HUES48 (cell line): ENCODE results near the gene SIX5.
A peak's percentile ranks its signal among the peaks of the same experiment; 100 is the strongest.

Experiments
- H3K27ac ChIP-seq: one replicate; pipeline ENCODE4 v1.7.0; 2013; ENCODE audit warnings: low read depth, low read length, inconsistent platforms
- H3K27me3 ChIP-seq: 2 replicates; pipeline ENCODE4 v1.6.1; 2013; ENCODE audit warnings: mild to moderate bottlenecking, low read length; ENCODE audit not compliant: control insufficient read depth, insufficient read depth
- H3K36me3 ChIP-seq: 2 replicates; pipeline ENCODE4 v1.6.1; 2013; ENCODE audit warnings: low read length; ENCODE audit not compliant: control insufficient read depth, insufficient read depth
- H3K4me1 ChIP-seq: 2 replicates; pipeline ENCODE4 v1.6.1; 2013; ENCODE audit warnings: mild to moderate bottlenecking, low read length; ENCODE audit not compliant: control insufficient read depth, insufficient read depth
- H3K4me3 ChIP-seq: 2 replicates; pipeline ENCODE4 v1.5.1; 2013; ENCODE audit warnings: mild to moderate bottlenecking, low read depth, low read length
- H3K9ac ChIP-seq: 2 replicates; pipeline ENCODE4 v1.6.1; 2013; ENCODE audit warnings: mild to moderate bottlenecking, low read depth, low read length, moderate library complexity
- H3K9me3 ChIP-seq: 2 replicates; pipeline ENCODE4 v1.6.1; 2013; ENCODE audit warnings: low read length; ENCODE audit not compliant: control insufficient read depth, insufficient read depth

SIX5 gene

DNA sequence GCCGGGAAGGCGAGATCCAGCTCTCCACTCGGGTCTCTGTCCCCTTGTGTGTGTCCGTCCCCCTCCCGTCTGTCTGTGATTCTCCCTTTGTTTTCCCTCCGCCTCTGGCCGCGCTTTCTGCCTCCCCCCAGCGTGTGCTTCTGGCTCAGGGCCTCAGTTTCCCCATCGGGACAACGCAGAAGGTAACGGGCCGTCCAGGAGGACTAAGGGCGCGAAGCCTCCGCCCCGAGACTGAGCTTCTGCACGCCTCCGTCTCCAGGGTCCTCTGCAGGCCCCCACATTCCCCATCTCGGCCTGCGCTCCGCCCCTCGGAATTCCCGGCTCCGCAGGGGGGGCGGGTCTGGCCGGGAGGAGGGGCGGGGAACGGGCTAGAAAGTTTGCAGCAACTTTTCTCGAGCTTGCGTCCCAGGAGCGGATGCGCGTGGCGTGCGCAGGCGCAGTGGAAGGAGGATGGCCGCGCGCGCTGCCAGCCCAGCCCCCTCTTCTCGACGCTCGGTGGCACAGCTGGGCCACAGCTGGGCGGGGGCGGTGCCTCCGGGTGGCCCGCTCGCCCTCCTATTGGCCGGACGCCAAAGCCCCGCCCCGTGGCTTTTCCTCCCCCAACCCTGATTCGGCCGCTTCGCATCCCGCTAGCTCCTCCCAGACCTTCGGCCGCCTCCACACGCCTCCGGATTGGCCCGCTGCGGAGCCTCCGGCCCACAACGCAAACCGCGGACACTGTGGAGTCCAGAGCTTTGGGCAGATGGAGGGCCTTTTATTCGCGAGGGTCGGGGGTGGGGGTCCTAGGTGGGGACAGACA, at the start of gene SIX5:
Gene SIX5 (minus strand): TSS at position 269 of the 799 bp plus-strand sequence. CDS start 408 bp downstream, outside the sequence.
- Histone ChIP-seq H3K9me3 (no peaks in the 10 kb centered on the region), H3K4me3 (peak within 1 kb of the TSS; percentile 91), H3K27ac (peak within 1 kb of the TSS; percentile 99), H3K9ac (peak within 1 kb of the TSS; percentile 96), H3K4me1 (peaks cover 31% of the 10 kb centered on the region), H3K36me3 (no peaks in the 10 kb centered on the region), H3K27me3 (no peaks in the 10 kb centered on the region)

DNA sequence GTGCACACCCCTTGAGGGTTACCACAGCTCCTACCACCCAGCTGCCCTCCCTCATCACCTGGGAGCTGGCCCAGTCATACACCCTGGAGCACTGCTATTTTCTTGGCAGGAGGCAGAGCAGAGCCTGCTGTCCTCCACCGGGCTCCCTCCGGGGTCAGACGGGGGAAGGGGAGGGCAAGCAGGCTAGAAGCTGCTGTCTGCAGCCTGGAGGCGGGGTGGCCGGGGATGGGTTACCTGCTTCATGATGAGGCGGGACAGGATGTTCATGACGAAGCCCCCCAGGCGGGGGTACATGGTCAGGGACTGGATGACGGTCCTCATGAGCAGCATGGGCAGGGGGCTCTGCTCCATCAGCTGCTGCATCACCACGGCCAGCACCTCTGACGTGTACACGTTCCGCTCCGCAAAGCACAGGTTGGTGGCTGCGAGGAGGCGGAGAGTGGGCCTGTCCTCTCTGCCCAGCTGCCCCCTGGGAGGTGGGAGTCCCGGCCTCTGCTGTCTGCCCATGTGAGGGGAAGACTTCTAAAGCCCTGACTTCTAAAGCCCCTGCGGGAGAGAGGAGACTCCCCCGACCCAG, 48.8 kb upstream of the SIX5 start:
- no peaks in the 10 kb centered on the region for H3K27me3 ChIP-seq
- H3K36me3 ChIP-seq: peaks cover 29% of the 10 kb centered on the region
- no peak overlapping the region for H3K4me3 ChIP-seq
- no peak overlapping the region for H3K9ac ChIP-seq
- no peaks in the 10 kb centered on the region for H3K9me3 ChIP-seq
- H3K27ac ChIP-seq: peak overlapping the region; percentile 49
- peaks cover 16% of the 10 kb centered on the region for H3K4me1 ChIP-seq

- H3K9me3 ChIP-seq: no peaks in the 10 kb centered on the region
- H3K4me1 ChIP-seq: peaks cover 16% of the 10 kb centered on the region
- H3K27ac ChIP-seq: peak overlapping the region; percentile 91
- H3K9ac ChIP-seq: peak overlapping the region; percentile 80
- H3K4me3 ChIP-seq: peak overlapping the region; percentile 61
- no peaks in the 10 kb centered on the region for H3K27me3 ChIP-seq
- H3K36me3 ChIP-seq: peaks cover 23% of the 10 kb centered on the region
Measured at GRCh38 chr19:45817010-45817724, 48.1 kb upstream of the SIX5 start.

GRCh38 chr19:45816236-45817009, 47.4 kb upstream of the SIX5 start:
- H3K27ac ChIP-seq: peak overlapping the region; percentile 91
- H3K36me3 ChIP-seq: peaks cover 19% of the 10 kb centered on the region
- H3K27me3 ChIP-seq: no peaks in the 10 kb centered on the region
- peaks cover 16% of the 10 kb centered on the region for H3K4me1 ChIP-seq
- no peaks in the 10 kb centered on the region for H3K9me3 ChIP-seq
- H3K4me3 ChIP-seq: peak overlapping the region; percentile 61
- H3K9ac ChIP-seq: peak overlapping the region; percentile 80

- H3K36me3 ChIP-seq: peaks cover 13% of the 10 kb centered on the region
- no peaks in the 10 kb centered on the region for H3K9me3 ChIP-seq
- H3K9ac ChIP-seq: peak overlapping the region; percentile 35; the same call in 1 of the 2 replicates
- no peaks in the 10 kb centered on the region for H3K27me3 ChIP-seq
- H3K27ac ChIP-seq: peak overlapping the region; percentile 91
- H3K4me3 ChIP-seq: peak overlapping the region; percentile 61
- peaks cover 16% of the 10 kb centered on the region for H3K4me1 ChIP-seq
Measured at GRCh38 chr19:45815481-45816216, 46.6 kb upstream of the SIX5 start.

DNA sequence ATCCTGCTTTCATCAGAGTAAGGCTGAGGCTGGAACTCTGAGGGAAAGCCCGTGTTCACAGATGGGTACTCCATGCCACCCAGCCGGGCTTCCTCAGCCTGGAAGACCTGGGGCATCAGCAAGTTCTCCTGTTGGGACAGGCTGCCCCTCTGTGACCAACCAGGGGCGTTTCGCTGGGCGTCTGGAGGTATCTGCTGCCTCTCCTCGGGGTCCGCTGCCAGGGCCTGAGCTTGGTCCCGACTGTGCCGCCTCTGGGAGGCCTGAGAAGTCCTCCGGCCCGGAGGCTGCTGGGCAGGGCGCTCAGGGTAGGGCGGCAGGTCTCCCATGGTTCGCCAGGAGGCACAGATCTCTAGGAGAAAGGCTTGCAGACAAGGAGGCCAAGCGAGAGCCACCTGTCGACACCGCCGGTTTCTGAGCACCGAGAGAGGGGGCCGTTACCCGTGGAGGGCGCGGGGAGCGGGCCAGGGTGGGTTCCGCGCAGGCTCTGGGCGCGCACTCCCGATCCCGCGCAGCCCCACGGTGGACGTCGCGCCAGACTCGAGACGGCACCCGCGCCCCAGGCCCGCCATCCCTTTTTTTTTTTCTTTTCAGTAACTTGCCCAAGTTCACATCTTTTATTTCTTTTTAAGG, 45.9 kb upstream of the SIX5 start, which contains the start of gene RSPH6A:
Gene RSPH6A (minus strand): TSS at position 458 of the 630 bp plus-strand sequence. CDS start 132 bp downstream, at position 326.
- peak within 1 kb of the TSS; percentile 61 for H3K4me3 ChIP-seq
- H3K27ac ChIP-seq: peak within 1 kb of the TSS; percentile 91
- peak within 1 kb of the TSS; percentile 53 for H3K9ac ChIP-seq

GRCh38 chr19:45814166-45814780, 45.2 kb upstream of the SIX5 start:
- no peaks in the 10 kb centered on the region; the same call in 1 of the 2 replicates for H3K36me3 ChIP-seq
- H3K9ac ChIP-seq: peak overlapping the region; percentile 53; the same call in 1 of the 2 replicates
- H3K27me3 ChIP-seq: no peaks in the 10 kb centered on the region
- peaks cover 16% of the 10 kb centered on the region for H3K4me1 ChIP-seq
- H3K27ac ChIP-seq: no peak overlapping the region
- no peaks in the 10 kb centered on the region for H3K9me3 ChIP-seq
- H3K4me3 ChIP-seq: peak overlapping the region; percentile 61; the same call in 1 of the 2 replicates

More for the DNA sequence above, 45.9 kb upstream of the SIX5 start, which contains the start of gene RSPH6A:
- Histone ChIP-seq H3K27me3 (no peaks in the 10 kb centered on the region), H3K4me1 (peaks cover 16% of the 10 kb centered on the region), H3K9me3 (no peaks in the 10 kb centered on the region), H3K36me3 (peaks cover 6% of the 10 kb centered on the region; the same call in 1 of the 2 replicates)

DNA sequence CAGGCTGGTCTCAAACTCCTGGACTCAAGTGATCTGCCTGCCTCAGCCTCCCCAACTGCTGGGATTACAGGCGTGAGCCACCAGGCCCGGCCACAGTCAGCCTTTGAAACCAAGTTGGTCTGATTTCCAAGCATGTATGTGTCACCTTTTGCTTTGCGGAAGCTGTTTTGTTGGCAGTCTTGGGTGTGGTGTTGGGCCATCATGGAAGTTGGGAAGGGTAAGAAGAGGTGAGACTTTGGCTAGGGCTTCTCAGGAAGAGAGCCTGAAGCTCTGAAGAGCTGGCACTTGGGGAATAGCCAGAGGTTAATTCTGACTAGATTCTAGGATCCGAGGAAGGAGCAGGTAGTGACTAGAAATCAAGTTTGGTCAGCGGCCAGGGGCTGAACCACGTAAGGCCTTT, 43.2 kb upstream of the SIX5 start:
- no peaks in the 10 kb centered on the region for H3K9me3 ChIP-seq
- no peak overlapping the region for H3K9ac ChIP-seq
- no peaks in the 10 kb centered on the region for H3K36me3 ChIP-seq
- peaks cover 4% of the 10 kb centered on the region for H3K4me1 ChIP-seq
- no peaks in the 10 kb centered on the region for H3K27me3 ChIP-seq
- H3K27ac ChIP-seq: no peak overlapping the region
- no peak overlapping the region for H3K4me3 ChIP-seq

GRCh38 chr19:45809643-45810159, 40.6 kb upstream of the SIX5 start:
- peak overlapping the region; percentile 47 for H3K27ac ChIP-seq
- H3K4me3 ChIP-seq: no peak overlapping the region
- H3K27me3 ChIP-seq: no peaks in the 10 kb centered on the region
- H3K36me3 ChIP-seq: no peaks in the 10 kb centered on the region
- no peaks in the 10 kb centered on the region for H3K9me3 ChIP-seq
- H3K4me1 ChIP-seq: no peaks in the 10 kb centered on the region; the same call in 1 of the 2 replicates
- H3K9ac ChIP-seq: no peak overlapping the region
